HUES64 (cell line): ENCODE results near the gene TACR2.
A peak's percentile ranks its signal among the peaks of the same experiment; 100 is the strongest.

Source experiments
- H3K27ac ChIP-seq: 2 replicates; pipeline ENCODE4 v1.7.0; 2013; ENCODE audit warnings: low read depth, low read length, inconsistent platforms
- H3K27me3 ChIP-seq: 2 replicates; pipeline ENCODE4 v1.6.1; 2013; ENCODE audit warnings: mild to moderate bottlenecking, low read length; ENCODE audit not compliant: insufficient read depth
- H3K36me3 ChIP-seq: 2 replicates; pipeline ENCODE4 v1.6.1; 2013; ENCODE audit warnings: mild to moderate bottlenecking, low read length; ENCODE audit not compliant: insufficient read depth
- H3K4me1 ChIP-seq: 2 replicates; pipeline ENCODE4 v1.6.1; 2013; ENCODE audit warnings: mild to moderate bottlenecking, low read length, moderate library complexity; ENCODE audit not compliant: insufficient read depth
- H3K4me3 ChIP-seq: 2 replicates; pipeline ENCODE4 v1.5.1; 2013; ENCODE audit warnings: mild to moderate bottlenecking, low read length, moderate library complexity
- H3K9ac ChIP-seq: 2 replicates; pipeline ENCODE4 v1.6.1; 2013; ENCODE audit warnings: mild to moderate bottlenecking, low read depth, low read length
- H3K9me3 ChIP-seq: 2 replicates; pipeline ENCODE4 v1.6.1; 2013; ENCODE audit warnings: low read depth, low read length; ENCODE audit not compliant: insufficient read depth
- WGBS: fragments of 150-250, 120-280 bp; methylation state at CpG from one replicate; pipeline ENCODE4 v1.1.7; 2013; ENCODE audit warnings: missing lambda C conversion rate; 5-methylcytosine and 5-hydroxymethylcytosine counted together

Gene TACR2

GRCh38 chr10:69407621-69408301 lies 9.0 kb downstream of the TACR2 start:
- Histone ChIP-seq H3K27ac (no peak overlapping the region), H3K4me3 (no peak overlapping the region), H3K9me3 (no peaks in the 10 kb centered on the region), H3K27me3 (0 out of 2 replicates have a peak, but pooled peaks cover 5% of the 10 kb centered on the region), H3K36me3 (peaks cover 9% of the 10 kb centered on the region; the same call in 1 of the 2 replicates), H3K4me1 (no peaks in the 10 kb centered on the region), H3K9ac (no peak overlapping the region)
- WGBS = 75% methylated on average over 14 of the region's 14 CpGs

- 0 out of 2 replicates have a peak, but pooled peaks cover 5% of the 10 kb centered on the region for H3K27me3 ChIP-seq
- H3K9ac ChIP-seq = no peak overlapping the region
- WGBS = 77% methylated on average over 6 of the region's 6 CpGs
- H3K36me3 ChIP-seq = peaks cover 11% of the 10 kb centered on the region; the same call in 1 of the 2 replicates
- no peak overlapping the region for H3K27ac ChIP-seq
- no peak overlapping the region for H3K4me3 ChIP-seq
- H3K4me1 ChIP-seq = no peaks in the 10 kb centered on the region
- no peaks in the 10 kb centered on the region for H3K9me3 ChIP-seq
These were observed 9.7 kb downstream of the TACR2 start for GRCh38 chr10:69406816-69407580.

GRCh38 chr10:69406302-69406811 lies 10.4 kb downstream of the TACR2 start:
- H3K27ac ChIP-seq = peak overlapping the region; percentile 37; the same call in 1 of the 2 replicates
- no peak overlapping the region for H3K4me3 ChIP-seq
- 0 out of 2 replicates have a peak, but pooled peaks cover 5% of the 10 kb centered on the region for H3K27me3 ChIP-seq
- no peak overlapping the region for H3K9ac ChIP-seq
- no peaks in the 10 kb centered on the region for H3K4me1 ChIP-seq
- WGBS = 34% methylated on average over 5 of the region's 5 CpGs
- no peaks in the 10 kb centered on the region for H3K9me3 ChIP-seq
- peaks cover 15% of the 10 kb centered on the region for H3K36me3 ChIP-seq

- 0 out of 2 replicates have a peak, but pooled peaks cover 5% of the 10 kb centered on the region for H3K27me3 ChIP-seq
- H3K9ac ChIP-seq = no peak overlapping the region
- H3K36me3 ChIP-seq = peaks cover 27% of the 10 kb centered on the region
- H3K27ac ChIP-seq = no peak overlapping the region
- H3K4me3 ChIP-seq = no peak overlapping the region
- no peaks in the 10 kb centered on the region for H3K4me1 ChIP-seq
- H3K9me3 ChIP-seq = no peaks in the 10 kb centered on the region
- 89% methylated on average over 3 of the region's 4 CpGs for WGBS
These were observed 11.5 kb downstream of the TACR2 start for GRCh38 chr10:69405221-69405620.

- H3K27me3 ChIP-seq = 0 out of 2 replicates have a peak, but pooled peaks cover 5% of the 10 kb centered on the region
- H3K4me3 ChIP-seq = no peak overlapping the region
- H3K36me3 ChIP-seq = peaks cover 31% of the 10 kb centered on the region
- no peaks in the 10 kb centered on the region for H3K4me1 ChIP-seq
- no peak overlapping the region for H3K9ac ChIP-seq
- 89% methylated on average over 10 of the region's 10 CpGs for WGBS
- no peaks in the 10 kb centered on the region for H3K9me3 ChIP-seq
- H3K27ac ChIP-seq = no peak overlapping the region
These were observed 11.9 kb downstream of the TACR2 start for GRCh38 chr10:69404786-69405185.

- H3K9me3 ChIP-seq = no peaks in the 10 kb centered on the region
- H3K27ac ChIP-seq = no peak overlapping the region
- H3K4me1 ChIP-seq = no peaks in the 10 kb centered on the region
- H3K27me3 ChIP-seq = no peaks in the 10 kb centered on the region
- H3K4me3 ChIP-seq = no peak overlapping the region
- H3K36me3 ChIP-seq = peaks cover 44% of the 10 kb centered on the region
- WGBS = 92% methylated on average over 3 of the region's 3 CpGs
- no peak overlapping the region for H3K9ac ChIP-seq
These were observed 13.2 kb downstream of the TACR2 start for GRCh38 chr10:69403519-69403918.

GRCh38 chr10:69403066-69403465 lies 13.7 kb downstream of the TACR2 start:
- Histone ChIP-seq H3K27ac (no peak overlapping the region), H3K36me3 (peaks cover 48% of the 10 kb centered on the region), H3K4me1 (no peaks in the 10 kb centered on the region), H3K9me3 (no peaks in the 10 kb centered on the region), H3K27me3 (no peaks in the 10 kb centered on the region), H3K4me3 (no peak overlapping the region), H3K9ac (no peak overlapping the region)
- 89% methylated on average over 1 of the region's 1 CpG for WGBS

- H3K9me3 ChIP-seq = no peaks in the 10 kb centered on the region
- no peak overlapping the region for H3K9ac ChIP-seq
- 92% methylated on average over 5 of the region's 6 CpGs for WGBS
- H3K4me1 ChIP-seq = no peaks in the 10 kb centered on the region
- H3K36me3 ChIP-seq = peaks cover 55% of the 10 kb centered on the region
- no peak overlapping the region for H3K27ac ChIP-seq
- H3K27me3 ChIP-seq = no peaks in the 10 kb centered on the region
- H3K4me3 ChIP-seq = no peak overlapping the region
These were observed 14.3 kb downstream of the TACR2 start for GRCh38 chr10:69402386-69402785.

GRCh38 chr10:69401416-69401815 lies 15.3 kb downstream of the TACR2 start:
- peaks cover 63% of the 10 kb centered on the region for H3K36me3 ChIP-seq
- no peak overlapping the region for H3K9ac ChIP-seq
- no peaks in the 10 kb centered on the region for H3K4me1 ChIP-seq
- 96% methylated on average over 11 of the region's 11 CpGs for WGBS
- H3K4me3 ChIP-seq = no peak overlapping the region
- no peaks in the 10 kb centered on the region for H3K9me3 ChIP-seq
- H3K27me3 ChIP-seq = no peaks in the 10 kb centered on the region
- no peak overlapping the region for H3K27ac ChIP-seq

GRCh38 chr10:69400936-69401335 lies 15.8 kb downstream of the TACR2 start:
- H3K27ac ChIP-seq = no peak overlapping the region
- H3K4me1 ChIP-seq = no peaks in the 10 kb centered on the region
- 97% methylated on average over 23 of the region's 23 CpGs for WGBS
- no peak overlapping the region for H3K4me3 ChIP-seq
- peaks cover 68% of the 10 kb centered on the region for H3K36me3 ChIP-seq
- H3K9me3 ChIP-seq = no peaks in the 10 kb centered on the region
- H3K9ac ChIP-seq = no peak overlapping the region
- H3K27me3 ChIP-seq = no peaks in the 10 kb centered on the region

GRCh38 chr10:69398466-69398865 lies 18.3 kb downstream of the TACR2 start:
- WGBS = 96% methylated on average over 16 of the region's 16 CpGs
- Histone ChIP-seq H3K9ac (no peak overlapping the region), H3K27ac (no peak overlapping the region), H3K36me3 (peaks cover 89% of the 10 kb centered on the region), H3K4me1 (no peaks in the 10 kb centered on the region), H3K27me3 (no peaks in the 10 kb centered on the region), H3K4me3 (no peak overlapping the region), H3K9me3 (no peaks in the 10 kb centered on the region)
